MM.1S (cell line): ENCODE results near the gene CREB5.

Experiments
- DNase-seq: peaks from one replicate; pipeline ENCODE4 v3.0.0-alpha.2; 2015
- H2AFZ ChIP-seq: fragments of 300-600 bp; sonication (generic); 2 replicates; pipeline ENCODE4 v1.6.0; 2016; ENCODE audit warnings: antibody characterized with exemption, low read length
- H3F3A ChIP-seq: fragments of 300-600 bp; sonication (generic); 2 replicates; pipeline ENCODE4 v1.6.1; 2016; ENCODE audit warnings: mild to moderate bottlenecking, antibody characterized with exemption, low read length, moderate library complexity, mixed read lengths; ENCODE audit not compliant: insufficient read depth
- H3K27ac ChIP-seq: fragments of 300-600 bp; sonication (generic); 2 replicates; pipeline ENCODE4 v1.5.1; 2016; ENCODE audit warnings: mild to moderate bottlenecking, low read length
- H3K27me3 ChIP-seq: fragments of 300-600 bp; sonication (generic); replicated peaks from 2 replicates; pipeline ENCODE4 v1.6.0; 2016; ENCODE audit warnings: low read length; ENCODE audit not compliant: insufficient read depth
- H3K36me3 ChIP-seq: fragments of 300-600 bp; sonication (generic); replicated peaks from 2 replicates; pipeline ENCODE4 v1.6.1; 2016; ENCODE audit warnings: mild to moderate bottlenecking, low read length, mixed read lengths; ENCODE audit not compliant: insufficient read depth
- H3K4me1 ChIP-seq: fragments of 300-600 bp; sonication (generic); 2 replicates; pipeline ENCODE4 v1.6.1; 2016; ENCODE audit warnings: low read length, mixed read lengths
- H3K4me2 ChIP-seq: fragments of 300-600 bp; sonication (generic); 2 replicates; pipeline ENCODE4 v1.6.0; 2016; ENCODE audit warnings: low read depth, low read length
- H3K4me3 ChIP-seq: fragments of 300-600 bp; sonication (generic); 2 replicates; pipeline ENCODE4 v1.5.1; 2016; ENCODE audit warnings: low read length, mixed read lengths
- H3K79me2 ChIP-seq: fragments of 300-600 bp; sonication (generic); 2 replicates; pipeline ENCODE4 v1.6.1; 2016; ENCODE audit warnings: mixed run types, low read length, mixed read lengths
- H3K9ac ChIP-seq: fragments of 300-600 bp; sonication (generic); 2 replicates; pipeline ENCODE4 v1.6.1; 2016; ENCODE audit warnings: low read length, mixed read lengths
- H3K9me2 ChIP-seq: fragments of 300-600 bp; sonication (generic); replicated peaks from 2 replicates; pipeline ENCODE4 v1.6.1; 2016; ENCODE audit warnings: mild to moderate bottlenecking, low read length, mixed read lengths; ENCODE audit not compliant: insufficient read depth
- H3K9me3 ChIP-seq: fragments of 300-600 bp; sonication (generic); replicated peaks from 2 replicates; pipeline ENCODE4 v1.6.1; 2016; ENCODE audit warnings: mild to moderate bottlenecking, low read length, mixed read lengths; ENCODE audit not compliant: insufficient read depth
- H4K20me1 ChIP-seq: fragments of 300-600 bp; sonication (generic); 2 replicates; pipeline ENCODE4 v1.6.1; 2016; ENCODE audit warnings: mild to moderate bottlenecking, low read length, moderate library complexity, mixed read lengths; ENCODE audit not compliant: insufficient read depth
- CTCF ChIP-seq: fragments of 300-600 bp; sonication (generic); IDR thresholded peaks from 2 replicates; pipeline ENCODE4 v1.5.1; 2016; ENCODE audit warnings: antibody characterized with exemption, low read length, mixed read lengths
- EZH2 ChIP-seq: fragments of 300-600 bp; sonication (generic); optimal IDR thresholded peaks from 2 replicates; pipeline ENCODE3; 2017; ENCODE audit warnings: low read depth, mild to moderate bottlenecking, antibody characterized with exemption, low read length, mixed read lengths
- EZH2phosphoT487 ChIP-seq: fragments of 300-600 bp; sonication (generic); IDR thresholded peaks from 2 replicates; pipeline ENCODE4 v1.6.1; 2018; ENCODE audit warnings: antibody characterized with exemption, low read length

Gene CREB5

GRCh38 chr7:28478656-28479055 is 66.3 kb downstream of the CREB5 start:
- Histone ChIP-seq H3K27ac (no peak overlapping the region), H3K4me1 (no peaks in the 10 kb centered on the region), H3K79me2 (no peaks in the 10 kb centered on the region), H3F3A (no peaks in the 10 kb centered on the region), H3K9me3 (no peaks in the 10 kb centered on the region), H2AFZ (no peak overlapping the region), H3K27me3 (no peaks in the 10 kb centered on the region), H3K9me2 (no peaks in the 10 kb centered on the region), H3K9ac (no peak overlapping the region), H4K20me1 (no peaks in the 10 kb centered on the region), H3K4me2 (no peak overlapping the region), H3K36me3 (no peaks in the 10 kb centered on the region), H3K4me3 (no peak overlapping the region)
- no peak for DNase-seq
- TF ChIP-seq CTCF = no peak
- no peak for TF ChIP-seq EZH2phosphoT487
- no peak for TF ChIP-seq EZH2

DNA sequence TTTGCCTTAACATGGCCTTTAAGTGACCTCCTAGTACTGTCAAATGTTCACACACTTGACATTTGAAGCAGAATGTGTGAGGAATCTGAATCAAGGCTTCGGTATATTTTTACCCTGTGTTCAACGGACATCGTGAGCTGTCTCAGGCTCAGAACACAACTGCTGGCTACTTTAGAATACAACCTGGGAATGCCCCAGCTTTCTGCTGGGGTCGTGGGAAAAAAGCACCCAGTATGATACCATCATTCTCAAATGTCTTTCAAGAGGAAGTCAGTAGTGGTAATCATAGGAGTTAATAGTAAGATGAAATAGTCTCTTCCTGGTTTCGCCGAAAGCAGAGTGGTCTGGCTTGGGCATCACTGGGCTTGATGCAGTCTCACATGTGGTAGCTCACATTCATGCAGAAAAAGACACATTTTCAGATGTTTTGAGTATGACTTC is 67.2 kb downstream of the CREB5 start:
- Histone ChIP-seq H3K9ac (no peak overlapping the region), H3K4me1 (no peaks in the 10 kb centered on the region), H3K27ac (no peak overlapping the region), H2AFZ (no peak overlapping the region), H3K9me3 (no peaks in the 10 kb centered on the region), H3K79me2 (no peaks in the 10 kb centered on the region), H3F3A (no peaks in the 10 kb centered on the region), H4K20me1 (no peaks in the 10 kb centered on the region), H3K4me2 (no peak overlapping the region), H3K9me2 (no peaks in the 10 kb centered on the region), H3K36me3 (no peaks in the 10 kb centered on the region), H3K27me3 (no peaks in the 10 kb centered on the region), H3K4me3 (no peak overlapping the region)
- TF ChIP-seq EZH2 (no peak), CTCF (no peak), EZH2phosphoT487 (no peak)
- no peak for DNase-seq

- Histone ChIP-seq H2AFZ (no peak overlapping the region), H3K4me2 (no peak overlapping the region), H3K27me3 (no peaks in the 10 kb centered on the region), H3K9me3 (no peaks in the 10 kb centered on the region), H4K20me1 (no peaks in the 10 kb centered on the region), H3F3A (no peaks in the 10 kb centered on the region), H3K4me3 (no peak overlapping the region), H3K79me2 (no peaks in the 10 kb centered on the region), H3K4me1 (no peaks in the 10 kb centered on the region), H3K36me3 (no peaks in the 10 kb centered on the region), H3K9ac (no peak overlapping the region), H3K9me2 (no peaks in the 10 kb centered on the region), H3K27ac (no peak overlapping the region)
- no peak for DNase-seq
- TF ChIP-seq CTCF (no peak), EZH2phosphoT487 (no peak), EZH2 (no peak)
Observed at GRCh38 chr7:28480595-28480994, 68.3 kb downstream of the CREB5 start.
